Stomach (tissue), 9 donors: Measurements from ENCODE around the gene C19orf33. TPM values are rescaled to one million over a fixed set of nuclear protein-coding genes. Genes with fewer than 3 reads are reported as not detected.

Source experiments
- DNase-seq, 2 donors: peaks; one replicate each; pipeline versions ENCODE4 v3.0.0 to v3.0.0-alpha.2; 2013 to 2019
- H3K27ac ChIP-seq, 5 donors: fragments of 200-600 bp in 4 of 5; sonication (generic) in 4 of 5; one replicate each; pipeline ENCODE4 v1.5.1; 2013 to 2019; ENCODE audit warnings: mild to moderate bottlenecking in 1 of 5, moderate library complexity in 1 of 5
- H3K27me3 ChIP-seq, 3 donors: fragments of 200-600 bp; sonication (generic); one replicate each; pipeline ENCODE4 v1.5.1; 2017 to 2019; ENCODE audit warnings: mixed run types in 1 of 3
- H3K36me3 ChIP-seq, 4 donors: fragments of 200-600 bp; sonication (generic); 1 replicate in 3 of 4; 2 replicates in 1 of 4; pipeline ENCODE4 v1.5.1; 2016 to 2019
- H3K4me1 ChIP-seq, 4 donors: fragments of 200-600 bp; sonication (generic); one replicate each; pipeline ENCODE4 v1.5.1; 2016 to 2019
- H3K4me3 ChIP-seq, 4 donors: fragments of 200-600 bp; sonication (generic) in 3 of 4; one replicate each; pipeline ENCODE4 v1.5.1; 2016 to 2019; ENCODE audit warnings: mild to moderate bottlenecking in 1 of 4
- H3K9me3 ChIP-seq, 4 donors: fragments of 200-600 bp; sonication (generic); one replicate each; pipeline ENCODE4 v1.5.1; 2016 to 2019
- CTCF ChIP-seq, 7 experiments: fragments of 450-650 bp in 4 of 7; fragments of 200-600 bp in 3 of 7; sonication (generic) in 3 of 7; IDR thresholded peaks; one replicate each; pipeline ENCODE4 v1.5.1; 2016 to 2019; ENCODE audit warnings: antibody characterized with exemption in 7 of 7, control low read depth in 2 of 7, mild to moderate bottlenecking in 1 of 7
- EP300 ChIP-seq: sonication (generic); formaldehyde crosslinking; IDR thresholded peaks from one replicate; pipeline ENCODE4 v1.6.1; 2017; ENCODE audit warnings: antibody characterized with exemption
- POLR2A ChIP-seq, 4 donors: fragments of 450-650 bp; IDR thresholded peaks; one replicate each; pipeline ENCODE4 v1.6.1; 2016; ENCODE audit warnings: antibody characterized with exemption in 4 of 4, control low read depth in 2 of 4, mild to moderate bottlenecking in 1 of 4, moderate library complexity in 1 of 4
- POLR2AphosphoS5 ChIP-seq, 3 donors: sonication (generic); formaldehyde crosslinking; IDR thresholded peaks; one replicate each; pipeline ENCODE4 v1.6.1; 2016; ENCODE audit warnings: antibody characterized with exemption in 3 of 3
- WGBS, 5 donors: extraction: QIAGEN DNeasy Blood & Tissue Kit in 3 of 5; methylation state at CpG; one replicate each; pipeline versions ENCODE4 v1.1.5 to v1.1.7; 2013 to 2018; 5-methylcytosine and 5-hydroxymethylcytosine counted together
- intact Hi-C: fragments of 100-400 bp; cut with DNase I; formaldehyde crosslinking; loops from one replicate; pipeline ENCODE4 v1.15.1; 2023; ENCODE audit warnings: low total_unique reads
- polyA plus RNA-seq, 3 donors: library from polyadenylated mRNA; stranded (reverse); fragments of 200-250 nt; gene quantifications; one replicate each; pipeline ENCODE4 v1.2.3, GENCODE V29; 2013
- small RNA-seq, 4 donors: library from RNA; depleted of rRNA; stranded (forward); fragments of <200 nt; gene quantifications; one replicate each; pipeline ENCODE3, GENCODE V24; 2016
- total RNA-seq, 5 donors: library from RNA; depleted of rRNA; stranded (reverse); fragments of >200 nt; gene quantifications; one replicate each; pipeline versions ENCODE4 v1.1.0 to v1.2.3, GENCODE V29; 2014 to 2016
- donor health status: healthy with polysubstance abuse.
- donor health status: Bipolar disorder and iron deficiency.
- donor health status: healthy.

C19orf33 gene
- total and polyA plus RNA-seq, 8 donors, result 33.5 to 1,069 (median 286) TPM

- no peaks in the 10 kb centered on the region for H3K9me3 ChIP-seq
- H3K27ac ChIP-seq, result no peak overlapping the region
- no peak for TF ChIP-seq POLR2A (IDR thresholded peaks at IDR 0.05)
- no peak for TF ChIP-seq POLR2AphosphoS5 (IDR thresholded peaks at IDR 0.05)
- no peak for TF ChIP-seq EP300
- TF ChIP-seq CTCF (IDR thresholded peaks at IDR 0.05), result no peak
- 70 to 90% (median 81%) methylated on average over 7 to 8 of the region's 8 CpGs for WGBS, 5 donors
- intact Hi-C loops, result no loop called here
- H3K36me3 ChIP-seq, result no peaks in the 10 kb centered on the region
- H3K4me1 ChIP-seq, result no peaks in the 10 kb centered on the region
- H3K27me3 ChIP-seq, result peaks cover 0 to 51% (median 12%) of the 10 kb centered on the region in 3 donors
- no peak for DNase-seq
- H3K4me3 ChIP-seq, result no peak overlapping the region
These were observed 48.6 kb downstream of the C19orf33 start for GRCh38 chr19:38352611-38353010.

Small RNA genes lying within 50 kb of the gene (small RNA-seq; reads per million reads assigned to genes)
- gene RF00019, result 0 reads per million in 4 donors

Other genes starting within 250 kb of the C19orf33 start
- gene DPF1, start 80.0 kb upstream of the C19orf33 start, total RNA-seq, result not detected
- under 1 TPM in 2 of 3 donors, not detected in 1; 0.12 to 0.43 TPM for gene DPF1, start 80.0 kb upstream of the C19orf33 start, polyA plus RNA-seq
- 100 to 1,000 TPM in 1 of 5 donors, 10 to 100 TPM in 3, 1 to 10 TPM in 1; 8.8 to 197 (median 31.6) TPM for gene PPP1R14A, start 47.9 kb upstream of the C19orf33 start, total RNA-seq
- gene PPP1R14A, start 47.9 kb upstream of the C19orf33 start, polyA plus RNA-seq, result 100 to 1,000 TPM in 1 of 3 donors, 10 to 100 TPM in 2; 53.2 to 138 (median 54.9) TPM
- 1,000 to 10,000 TPM in 1 of 5 donors, 100 to 1,000 TPM in 2, 10 to 100 TPM in 2; 29.8 to 1,508 (median 255) TPM for gene SPINT2, start 39.7 kb upstream of the C19orf33 start, total RNA-seq
- gene SPINT2, start 39.7 kb upstream of the C19orf33 start, polyA plus RNA-seq, result 100 to 1,000 TPM in 2 of 3 donors, 10 to 100 TPM in 1; 54.5 to 255 (median 184) TPM
- gene YIF1B, start 11.7 kb downstream of the C19orf33 start, total RNA-seq, result 10 to 100 TPM in 2 of 5 donors, 1 to 10 TPM in 3; 4.7 to 30.4 (median 7.2) TPM
- 10 to 100 TPM; 18.8 to 28.0 (median 24.2) TPM for gene YIF1B, start 11.7 kb downstream of the C19orf33 start, polyA plus RNA-seq
- gene KCNK6, start 15.6 kb downstream of the C19orf33 start, total RNA-seq, result 10 to 100 TPM in 2 of 5 donors, 1 to 10 TPM in 2, under 1 TPM in 1; under 0.01 to 32.2 (median 5.4) TPM
- gene KCNK6, start 15.6 kb downstream of the C19orf33 start, polyA plus RNA-seq, result 1 to 10 TPM; 3.2 to 10.0 (median 9.5) TPM
- gene CATSPERG, start 31.6 kb downstream of the C19orf33 start, total RNA-seq, result 1 to 10 TPM in 3 of 5 donors, under 1 TPM in 1, not detected in 1; 0.45 to 9.7 (median 5.0) TPM
- gene CATSPERG, start 31.6 kb downstream of the C19orf33 start, polyA plus RNA-seq, result 1 to 10 TPM; 1.1 to 2.4 (median 2.0) TPM
- 100 to 1,000 TPM in 2 of 5 donors, 10 to 100 TPM in 3; 10.7 to 282 (median 92.4) TPM for gene PSMD8, start 70.3 kb downstream of the C19orf33 start, total RNA-seq
- gene PSMD8, start 70.3 kb downstream of the C19orf33 start, polyA plus RNA-seq, result 100 to 1,000 TPM in 2 of 3 donors, 10 to 100 TPM in 1; 99.3 to 150 (median 116) TPM
- gene GGN, start 83.8 kb downstream of the C19orf33 start, total RNA-seq, result not detected
- under 1 TPM in 2 of 3 donors, not detected in 1; 0.19 to 0.30 TPM for gene GGN, start 83.8 kb downstream of the C19orf33 start, polyA plus RNA-seq
- gene SPRED3, start 84.4 kb downstream of the C19orf33 start, total RNA-seq, result 1 to 10 TPM in 2 of 5 donors, not detected in 3; 1.7 to 3.6 TPM
- gene SPRED3, start 84.4 kb downstream of the C19orf33 start, polyA plus RNA-seq, result under 1 TPM in 2 of 3 donors, not detected in 1; 0.12 to 0.33 TPM
- 100 to 1,000 TPM in 1 of 5 donors, 10 to 100 TPM in 3, 1 to 10 TPM in 1; 4.0 to 222 (median 18.7) TPM for gene FAM98C, start 98.8 kb downstream of the C19orf33 start, total RNA-seq
- 10 to 100 TPM; 18.3 to 40.7 (median 35.1) TPM for gene FAM98C, start 98.8 kb downstream of the C19orf33 start, polyA plus RNA-seq
- gene RASGRP4, start 122.0 kb downstream of the C19orf33 start, total RNA-seq, result 1 to 10 TPM in 2 of 5 donors, under 1 TPM in 1, not detected in 2; 0.55 to 8.4 (median 4.0) TPM
- gene RASGRP4, start 122.0 kb downstream of the C19orf33 start, polyA plus RNA-seq, result 1 to 10 TPM in 2 of 3 donors, under 1 TPM in 1; 0.40 to 1.8 (median 1.5) TPM
- 10 to 100 TPM in 1 of 5 donors, 1 to 10 TPM in 2, under 1 TPM in 2; under 0.01 to 10.7 (median 1.7) TPM for gene RYR1, start 129.4 kb downstream of the C19orf33 start, total RNA-seq
- 1 to 10 TPM in 1 of 3 donors, under 1 TPM in 2; 0.46 to 3.6 (median 0.68) TPM for gene RYR1, start 129.4 kb downstream of the C19orf33 start, polyA plus RNA-seq